ENCODE measurements around the gene NKX2-4. TPM values are rescaled to one million over a fixed set of nuclear protein-coding genes. Genes with fewer than 3 reads are reported as not detected.

The NKX2-4 gene
- total and polyA plus RNA-seq, 7 donors: not detected

GRCh38 chr20:21396599-21397340, 556 bp downstream of the NKX2-4 start:
- no peaks in the 10 kb centered on the region for H3K36me3 ChIP-seq
- H3K27ac ChIP-seq: no peak overlapping the region
- 3 to 11% methylated on average over 116 of the region's 116 CpGs for WGBS, 2 donors
- H3K4me3 ChIP-seq: peak overlapping the region in 3 of 4 donors; percentile 5 to 25 (median 13)
- no peak for DNase-seq
- H3K9me3 ChIP-seq: no peaks in the 10 kb centered on the region
- no peak for TF ChIP-seq POLR2AphosphoS5 (IDR thresholded peaks at IDR 0.05)
- no peak for TF ChIP-seq CTCF (IDR thresholded peaks at IDR 0.05)
- intact Hi-C loops (cut with DNase I): loop anchor here (5.0 kb wide), 2 partner anchors 94 to 294 kb away; partner anchors contain the start of gene XRN2
- H3K4me1 ChIP-seq: peaks cover 0 to 22% (median 15%) of the 10 kb centered on the region in 4 donors
- H3K27me3 ChIP-seq: peaks cover 66 to 100% (median 92%) of the 10 kb centered on the region in 3 donors

- Histone ChIP-seq H3K27ac (no peak overlapping the region), H3K27me3 (peaks cover 73 to 100% (median 96%) of the 10 kb centered on the region in 3 donors), H3K9me3 (no peaks in the 10 kb centered on the region), H3K4me1 (peaks cover 0 to 26% (median 15%) of the 10 kb centered on the region in 4 donors), H3K4me3 (peak overlapping the region in 3 of 4 donors; percentile 5 to 25 (median 13)), H3K36me3 (no peaks in the 10 kb centered on the region)
- no peak for DNase-seq
- WGBS, 2 donors: 4 to 7% methylated on average over 103 of the region's 103 CpGs
- TF ChIP-seq EP300 (IDR thresholded peaks at IDR 0.05): no peak
- TF ChIP-seq POLR2A (IDR thresholded peaks at IDR 0.05): no peak
- TF ChIP-seq CTCF (IDR thresholded peaks at IDR 0.05): no peak
- TF ChIP-seq POLR2AphosphoS5 (IDR thresholded peaks at IDR 0.05): no peak
- intact Hi-C loops (cut with DNase I): loop anchor here (5.0 kb wide), 2 partner anchors 94 to 294 kb away; partner anchors contain the start of gene XRN2
These were observed 1.4 kb downstream of the NKX2-4 start for GRCh38 chr20:21395666-21396598.

- WGBS, 2 donors: 12 to 17% methylated on average over 6 of the region's 6 CpGs
- DNase-seq: no peak
- Histone ChIP-seq H3K27me3 (peaks cover 65 to 96% (median 89%) of the 10 kb centered on the region in 3 donors), H3K4me1 (peaks cover 0 to 26% (median 15%) of the 10 kb centered on the region in 4 donors), H3K4me3 (no peak overlapping the region), H3K36me3 (peaks cover 0 to 3% (median 0%) of the 10 kb centered on the region in 4 donors), H3K27ac (no peak overlapping the region), H3K9me3 (no peaks in the 10 kb centered on the region)
- intact Hi-C loops (cut with DNase I): loop anchor here (5.0 kb wide), 2 partner anchors 93 to 293 kb away; partner anchors contain the start of gene XRN2
- TF ChIP-seq POLR2AphosphoS5 (IDR thresholded peaks at IDR 0.05) (peak in 1 of 4 donors; percentile 3), EP300 (IDR thresholded peaks at IDR 0.05) (no peak), POLR2A (IDR thresholded peaks at IDR 0.05) (no peak)
These were observed 2.2 kb downstream of the NKX2-4 start for GRCh38 chr20:21395051-21395665.

GRCh38 chr20:21394551-21394950, 2.8 kb downstream of the NKX2-4 start:
- Histone ChIP-seq H3K27ac (no peak overlapping the region), H3K36me3 (peaks cover 0 to 9% (median under 1%) of the 10 kb centered on the region in 4 donors), H3K4me1 (peaks cover 0 to 26% (median 15%) of the 10 kb centered on the region in 4 donors), H3K27me3 (peaks cover 64 to 90% (median 83%) of the 10 kb centered on the region in 3 donors), H3K4me3 (no peak overlapping the region), H3K9me3 (no peaks in the 10 kb centered on the region)
- 16 to 17% methylated on average over 3 of the region's 3 CpGs for WGBS, 2 donors
- intact Hi-C loops (cut with DNase I): no loop called here
- DNase-seq: no peak
- TF ChIP-seq POLR2AphosphoS5 (IDR thresholded peaks at IDR 0.05) (peak in 1 of 4 donors; percentile 7), CTCF (IDR thresholded peaks at IDR 0.05) (no peak), POLR2A (IDR thresholded peaks at IDR 0.05) (no peak)
